ENCODE results near the gene SPATA9.

DNA sequence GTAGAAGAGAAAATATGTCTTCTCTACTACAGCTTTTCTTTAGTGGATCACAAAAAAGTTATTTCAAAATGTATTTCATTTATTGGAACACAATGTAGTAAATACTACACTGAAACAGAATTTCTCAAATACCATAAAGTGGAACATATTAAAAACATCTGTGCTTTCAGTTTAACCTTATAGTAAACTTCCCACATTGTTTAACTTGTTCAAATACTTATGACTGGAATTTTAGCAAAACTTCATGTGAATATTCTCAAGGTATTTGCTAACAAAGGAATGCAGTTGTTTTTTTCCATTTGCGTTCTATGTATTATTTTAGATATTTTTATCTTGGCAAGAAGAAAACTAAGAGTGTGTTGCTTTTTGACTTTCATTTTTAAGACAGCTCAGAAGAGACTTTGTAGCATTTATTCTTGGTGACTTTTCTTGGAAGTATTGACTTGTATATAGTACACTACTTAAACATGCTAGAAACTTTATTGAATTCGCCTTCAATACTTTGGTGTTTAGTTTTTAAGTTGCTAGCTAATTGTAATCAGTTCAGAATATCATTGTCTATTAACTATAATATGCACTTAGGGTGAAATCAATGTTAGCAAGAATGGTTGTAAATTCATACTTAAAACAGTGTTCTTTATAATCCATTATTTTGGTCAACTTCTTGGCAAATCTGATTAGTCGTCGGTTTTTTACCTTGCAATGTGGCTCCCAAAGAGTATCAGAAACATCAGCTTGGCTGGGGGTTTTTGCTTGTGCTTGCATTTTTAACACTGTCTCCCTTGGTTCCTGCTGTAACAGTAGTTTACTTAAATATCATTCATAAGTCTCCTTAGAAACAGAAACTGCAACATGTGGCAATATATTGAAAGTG is 43.4 kb upstream of the SPATA9 start:
- no peak for TF ChIP-seq TAF1 (IDR thresholded peaks at IDR 0.05; ENCODE audit: control insufficient read depth, extremely low read depth, insufficient read depth, low read length, severe bottlenecking)
- no peak for TF ChIP-seq CHD2 (IDR thresholded peaks at IDR 0.05; ENCODE audit: low read depth, low read length)
- no peak for TF ChIP-seq KDM4B (IDR thresholded peaks at IDR 0.05; ENCODE audit: borderline replicate concordance in 2 of 2, low read depth in 1 of 2)
- TF ChIP-seq, protein P1, sequence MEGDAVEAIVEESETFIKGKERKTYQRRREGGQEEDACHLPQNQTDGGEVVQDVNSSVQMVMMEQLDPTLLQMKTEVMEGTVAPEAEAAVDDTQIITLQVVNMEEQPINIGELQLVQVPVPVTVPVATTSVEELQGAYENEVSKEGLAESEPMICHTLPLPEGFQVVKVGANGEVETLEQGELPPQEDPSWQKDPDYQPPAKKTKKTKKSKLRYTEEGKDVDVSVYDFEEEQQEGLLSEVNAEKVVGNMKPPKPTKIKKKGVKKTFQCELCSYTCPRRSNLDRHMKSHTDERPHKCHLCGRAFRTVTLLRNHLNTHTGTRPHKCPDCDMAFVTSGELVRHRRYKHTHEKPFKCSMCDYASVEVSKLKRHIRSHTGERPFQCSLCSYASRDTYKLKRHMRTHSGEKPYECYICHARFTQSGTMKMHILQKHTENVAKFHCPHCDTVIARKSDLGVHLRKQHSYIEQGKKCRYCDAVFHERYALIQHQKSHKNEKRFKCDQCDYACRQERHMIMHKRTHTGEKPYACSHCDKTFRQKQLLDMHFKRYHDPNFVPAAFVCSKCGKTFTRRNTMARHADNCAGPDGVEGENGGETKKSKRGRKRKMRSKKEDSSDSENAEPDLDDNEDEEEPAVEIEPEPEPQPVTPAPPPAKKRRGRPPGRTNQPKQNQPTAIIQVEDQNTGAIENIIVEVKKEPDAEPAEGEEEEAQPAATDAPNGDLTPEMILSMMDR (IDR thresholded peaks at IDR 0.05 in 2 of 3, conservative IDR thresholded peaks at IDR 0.05 in 1 of 3; ENCODE audit: insufficient read depth in 2 of 3, low read depth in 1 of 3, low read length in 3 of 3): no peak
- TF ChIP-seq ELF4 (CRISPR knock-in tag; IDR thresholded peaks at IDR 0.05): no peak
